Measurements from ENCODE around the gene ANKUB1. TPM values are rescaled to one million over a fixed set of nuclear protein-coding genes. Genes with fewer than 3 reads are reported as not detected.
"Not testable (repeated sequence)": the region's sequence is repeated elsewhere in the genome, so short reads cannot be mapped to it uniquely, and the experiment has no call there.

ANKUB1 gene
- total RNA-seq, 3 donors from 2014 or later, result not detected

- Histone ChIP-seq H3K36me3 (ENCODE audit: low read depth) (no peaks in the 10 kb centered on the region), H3K4me1 (ENCODE audit: low read depth) (no peaks in the 10 kb centered on the region), H3K9me3 (peaks cover 47% of the 10 kb centered on the region), H3K4me3 (no peak overlapping the region)
- ATAC-seq (no peak), DNase-seq (no peak)
- intact Hi-C loops (cut with DNase I, micrococcal nuclease), result no loop called here
- TF ChIP-seq CTCF (IDR thresholded peaks at IDR 0.05), result no peak
These were observed 39.0 kb upstream of the ANKUB1 start for GRCh38 chr3:149831321-149831720.

- no peak for DNase-seq
- no peak for ATAC-seq
- intact Hi-C loops (cut with DNase I, micrococcal nuclease), result no loop called here
- Histone ChIP-seq H3K9me3 (peaks cover 44% of the 10 kb centered on the region), H3K36me3 (ENCODE audit: low read depth) (no peaks in the 10 kb centered on the region), H3K4me1 (ENCODE audit: low read depth) (no peaks in the 10 kb centered on the region), H3K4me3 (no peak overlapping the region)
- TF ChIP-seq CTCF (IDR thresholded peaks at IDR 0.05), result no peak
These were observed 38.5 kb upstream of the ANKUB1 start for GRCh38 chr3:149830902-149831301.

- intact Hi-C loops (cut with DNase I, micrococcal nuclease); ATAC-seq; DNase-seq; H3K4me1 ChIP-seq (ENCODE audit: low read depth); H3K36me3 ChIP-seq (ENCODE audit: low read depth); H3K4me3 ChIP-seq: not testable (repeated sequence)
- H3K9me3 ChIP-seq, result peaks cover 40% of the 10 kb centered on the region
These were observed 37.3 kb upstream of the ANKUB1 start for GRCh38 chr3:149829631-149830030.

- no peak for DNase-seq
- Histone ChIP-seq H3K9me3 (peaks cover 31% of the 10 kb centered on the region), H3K36me3 (ENCODE audit: low read depth) (no peaks in the 10 kb centered on the region), H3K4me3 (no peak overlapping the region), H3K4me1 (ENCODE audit: low read depth) (no peaks in the 10 kb centered on the region)
- intact Hi-C loops (cut with DNase I, micrococcal nuclease), result no loop called here
- TF ChIP-seq CTCF (IDR thresholded peaks at IDR 0.05), result no peak
- no peak for ATAC-seq
These were observed 36.0 kb upstream of the ANKUB1 start for GRCh38 chr3:149828390-149828789.

GRCh38 chr3:149826636-149827035 is 34.3 kb upstream of the ANKUB1 start:
- Histone ChIP-seq H3K9me3 (peaks cover 14% of the 10 kb centered on the region), H3K36me3 (ENCODE audit: low read depth) (no peaks in the 10 kb centered on the region), H3K4me3 (no peak overlapping the region), H3K4me1 (ENCODE audit: low read depth) (no peaks in the 10 kb centered on the region)
- intact Hi-C loops (cut with DNase I, micrococcal nuclease), result no loop called here
- no peak for ATAC-seq
- DNase-seq, result no peak
- TF ChIP-seq CTCF (IDR thresholded peaks at IDR 0.05), result no peak

- Histone ChIP-seq H3K4me3 (no peak overlapping the region), H3K4me1 (ENCODE audit: low read depth) (peaks cover 7% of the 10 kb centered on the region), H3K36me3 (ENCODE audit: low read depth) (no peaks in the 10 kb centered on the region), H3K9me3 (no peaks in the 10 kb centered on the region)
- no peak for DNase-seq
- intact Hi-C loops (cut with DNase I, micrococcal nuclease), result no loop called here
- TF ChIP-seq CTCF (IDR thresholded peaks at IDR 0.05), result no peak
- no peak for ATAC-seq
These were observed 27.8 kb upstream of the ANKUB1 start for GRCh38 chr3:149820183-149820582.

Data from mucosa of descending colon (tissue), 3 donors.